Spleen (tissue), 11 donors: ENCODE data around the gene CMKLR1. TPM values are rescaled to one million over a fixed set of nuclear protein-coding genes. Genes with fewer than 3 reads are reported as not detected.
A peak's percentile ranks its signal among the peaks of the same experiment; 100 is the strongest.

Source experiments
- DNase-seq: peaks from one replicate; pipeline ENCODE4 v3.0.0-alpha.2; 2020
- H3K27ac ChIP-seq, 8 donors: fragments of 200-600 bp; sonication (generic) in 7 of 8; 1 replicate in 4 of 8; 2 replicates in 4 of 8; pipeline versions ENCODE4 v1.5.0 to v1.8.0; 2016 to 2021; ENCODE audit warnings: inconsistent platforms in 4 of 8, mild to moderate bottlenecking in 4 of 8, moderate library complexity in 1 of 8
- H3K27me3 ChIP-seq, 7 donors: fragments of 200-600 bp; sonication (generic) in 6 of 7; replicated peaks in 1 of 7; 1 replicate in 4 of 7; 2 replicates in 3 of 7; pipeline versions ENCODE4 v1.5.0 to v1.8.0; 2016 to 2021; ENCODE audit warnings: inconsistent platforms in 3 of 7, mild to moderate bottlenecking in 1 of 7
- H3K36me3 ChIP-seq, 6 donors: fragments of 200-600 bp; sonication (generic) in 5 of 6; 1 replicate in 4 of 6; 2 replicates in 2 of 6; pipeline versions ENCODE4 v1.5.0 to v1.8.0; 2016 to 2021; ENCODE audit warnings: inconsistent platforms in 2 of 6
- H3K4me1 ChIP-seq, 6 donors: fragments of 200-600 bp; sonication (generic) in 5 of 6; 1 replicate in 3 of 6; 2 replicates in 3 of 6; pipeline versions ENCODE4 v1.5.0 to v1.8.0; 2016 to 2021; ENCODE audit warnings: inconsistent platforms in 3 of 6
- H3K4me3 ChIP-seq, 8 donors: fragments of 200-600 bp; sonication (generic) in 7 of 8; 1 replicate in 4 of 8; 2 replicates in 4 of 8; pipeline versions ENCODE4 v1.5.0 to v1.8.0; 2016 to 2021; ENCODE audit warnings: inconsistent platforms in 4 of 8, mild to moderate bottlenecking in 4 of 8, moderate library complexity in 2 of 8
- H3K9me3 ChIP-seq, 8 donors: fragments of 200-600 bp; sonication (generic) in 7 of 8; 1 replicate in 4 of 8; 2 replicates in 4 of 8; pipeline versions ENCODE4 v1.5.0 to v1.8.0; 2016 to 2021; ENCODE audit warnings: inconsistent platforms in 4 of 8
- CTCF ChIP-seq, 11 experiments: fragments of 200-600 bp in 7 of 11; fragments of 450-650 bp in 4 of 11; sonication (generic) in 4 of 11; IDR thresholded peaks in 8 of 11; conservative IDR thresholded peaks in 3 of 11; 1 replicate in 7 of 11; 2 replicates in 4 of 11; pipeline versions ENCODE4 v1.4.0 to v1.8.0; 2016 to 2021; ENCODE audit warnings: antibody characterized with exemption in 11 of 11, inconsistent platforms in 4 of 11, mild to moderate bottlenecking in 1 of 11
- POLR2A ChIP-seq, 3 donors: fragments of 450-650 bp; IDR thresholded peaks; one replicate each; pipeline ENCODE4 v1.5.1; 2017; ENCODE audit warnings: antibody characterized with exemption in 3 of 3, mild to moderate bottlenecking in 1 of 3
- POLR2AphosphoS5 ChIP-seq, 3 donors: sonication (generic); formaldehyde crosslinking; IDR thresholded peaks; one replicate each; pipeline ENCODE4 v1.5.1; 2017; ENCODE audit warnings: antibody characterized with exemption in 3 of 3
- WGBS, 5 donors: extraction: QIAGEN DNeasy Blood & Tissue Kit in 3 of 5; methylation state at CpG; one replicate each; pipeline versions ENCODE4 v1.1.5 to v1.1.7; 2013 to 2018; 5-methylcytosine and 5-hydroxymethylcytosine counted together
- intact Hi-C: fragments of 100-400 bp; cut with DNase I; formaldehyde crosslinking; loops from one replicate; pipeline ENCODE4 v1.15.0; 2023; ENCODE audit warnings: low total_unique reads
- polyA plus RNA-seq, 3 donors: library from polyadenylated mRNA; stranded (reverse); fragments of 200-250 nt; gene quantifications; one replicate each; pipeline ENCODE4 v1.2.1, GENCODE V29; 2013
- total RNA-seq, 7 donors: library from RNA; depleted of rRNA in 3 of 7; stranded (reverse); fragments of >200 nt in 3 of 7; fragmentation: NEBNext Ultra II Directional in 4 of 7; extraction: Animal tissue kit (Norgen Biotek cat#: 25700) in 4 of 7; gene quantifications; one replicate each; pipeline versions ENCODE4 v1.1.0 to v1.2.1, GENCODE V29; 2016 to 2021
- donor health status: healthy with polysubstance abuse.
- donor health status: DM: no; HTN: no; CAD: no; lungs with moderate emphysema.
- donor health status: DM: no; HTN: no; CAD: no.
- donor health status: Bipolar disorder and iron deficiency.
- donor health status: healthy.
- donor health status: DM: no; HTN: no; CAD: no.
- donor health status: DM: yes; HTN: yes; CAD: no.

CMKLR1 gene
- total and polyA plus RNA-seq, 10 donors = 6.3 to 118 (median 75.4) TPM

- intact Hi-C loops = no loop called here
- Histone ChIP-seq H3K27me3 (peaks cover 0 to 53% (median 0%) of the 10 kb centered on the region in 7 donors), H3K9me3 (no peaks in the 10 kb centered on the region), H3K4me3 (no peak overlapping the region), H3K4me1 (peaks cover 0 to 9% (median 0%) of the 10 kb centered on the region in 6 donors), H3K36me3 (no peaks in the 10 kb centered on the region), H3K27ac (no peak overlapping the region)
- peak; percentile 52 for DNase-seq
- no peak for TF ChIP-seq CTCF (IDR thresholded peaks at IDR 0.05 in 8 of 11, conservative IDR thresholded peaks at IDR 0.05 in 3 of 11)
- no peak for TF ChIP-seq POLR2AphosphoS5 (IDR thresholded peaks at IDR 0.05)
- no peak for TF ChIP-seq POLR2A (IDR thresholded peaks at IDR 0.05)
- 76 to 80% (median 78%) methylated on average over 8 of the region's 8 CpGs for WGBS, 5 donors
Observed at GRCh38 chr12:108341854-108342847, 3.0 kb upstream of the CMKLR1 start.

GRCh38 chr12:108341356-108341755 is 2.2 kb upstream of the CMKLR1 start:
- peaks cover 0 to 9% (median 0%) of the 10 kb centered on the region in 6 donors for H3K4me1 ChIP-seq
- no peak for TF ChIP-seq POLR2A (IDR thresholded peaks at IDR 0.05)
- DNase-seq = no peak
- H3K4me3 ChIP-seq = no peak overlapping the region
- intact Hi-C loops = no loop called here
- H3K36me3 ChIP-seq = no peaks in the 10 kb centered on the region
- no peaks in the 10 kb centered on the region for H3K9me3 ChIP-seq
- WGBS, 5 donors = 60 to 91% (median 75%) methylated on average over 3 of the region's 3 CpGs
- no peak overlapping the region for H3K27ac ChIP-seq
- H3K27me3 ChIP-seq = peaks cover 0 to 50% (median 0%) of the 10 kb centered on the region in 7 donors

- H3K27me3 ChIP-seq = peaks cover 0 to 50% (median 0%) of the 10 kb centered on the region in 7 donors
- intact Hi-C loops = no loop called here
- peak overlapping the region in 1 of 8 donors; percentile 57 for H3K4me3 ChIP-seq
- H3K9me3 ChIP-seq = no peaks in the 10 kb centered on the region
- H3K36me3 ChIP-seq = no peaks in the 10 kb centered on the region
- 74 to 83% (median 78%) methylated on average over 10 of the region's 10 CpGs for WGBS, 5 donors
- TF ChIP-seq CTCF (IDR thresholded peaks at IDR 0.05 in 8 of 11, conservative IDR thresholded peaks at IDR 0.05 in 3 of 11) (no peak), POLR2AphosphoS5 (IDR thresholded peaks at IDR 0.05) (no peak), POLR2A (IDR thresholded peaks at IDR 0.05) (no peak)
- DNase-seq = peak; percentile 53
- H3K27ac ChIP-seq = peak overlapping the region in 4 of 8 donors; percentile 69 to 75 (median 71)
- peaks cover 0 to 15% (median 0%) of the 10 kb centered on the region in 6 donors for H3K4me1 ChIP-seq
Observed at GRCh38 chr12:108340037-108340436, 926 bp upstream of the CMKLR1 start.

- intact Hi-C loops = no loop called here
- Histone ChIP-seq H3K36me3 (no peaks in the 10 kb centered on the region), H3K9me3 (no peaks in the 10 kb centered on the region), H3K27me3 (peaks cover 0 to 46% (median 0%) of the 10 kb centered on the region in 7 donors), H3K27ac (peak overlapping the region in 5 of 8 donors; percentile 35 to 75 (median 70)), H3K4me3 (peak overlapping the region in 4 of 8 donors; percentile 21 to 57 (median 32)), H3K4me1 (peaks cover 0 to 34% (median 0%) of the 10 kb centered on the region in 6 donors)
- WGBS, 5 donors = 63 to 81% (median 71%) methylated on average over 9 of the region's 9 CpGs
- DNase-seq = peak; percentile 23
- TF ChIP-seq POLR2AphosphoS5 (IDR thresholded peaks at IDR 0.05) = peak in 1 of 3 donors; percentile 30
- peak in 7 of 11 experiments; percentile 16 to 47 (median 33) for TF ChIP-seq CTCF (IDR thresholded peaks at IDR 0.05 in 8 of 11, conservative IDR thresholded peaks at IDR 0.05 in 3 of 11)
- no peak for TF ChIP-seq POLR2A (IDR thresholded peaks at IDR 0.05)
Observed at GRCh38 chr12:108337235-108338223, 1.6 kb downstream of the CMKLR1 start.
